Measurements from ENCODE around the gene RNPEPL1. TPM values are rescaled to one million over a fixed set of nuclear protein-coding genes. Genes with fewer than 3 reads are reported as not detected.

Gene RNPEPL1
- total and polyA plus RNA-seq, 2 experiments from 2014 or later, result 49.0 to 61.2 TPM

GRCh38 chr2:240576436-240577205, 8.3 kb downstream of the RNPEPL1 start:
- TF ChIP-seq CTCF (IDR thresholded peaks at IDR 0.05; ENCODE audit: low read depth, low read length), result no peak

GRCh38 chr2:240577281-240578109, 9.2 kb downstream of the RNPEPL1 start:
- H3K9me3 ChIP-seq (ENCODE audit: low read depth), result no peaks in the 10 kb centered on the region
- H3K4me1 ChIP-seq (ENCODE audit: low read depth), result no peaks in the 10 kb centered on the region
- H3K27ac ChIP-seq, result no peak overlapping the region
- no peak for TF ChIP-seq CTCF (IDR thresholded peaks at IDR 0.05; ENCODE audit: low read depth, low read length)
- peaks cover 3% of the 10 kb centered on the region for H3K36me3 ChIP-seq
- H3K27me3 ChIP-seq, result no peaks in the 10 kb centered on the region
- H3K4me3 ChIP-seq, result no peak overlapping the region
- no peak for DNase-seq (ENCODE audit: low read depth in 1 of 2, low spot score in 1 of 2)

More at GRCh38 chr2:240576436-240577205, 8.3 kb downstream of the RNPEPL1 start:
- Histone ChIP-seq H3K4me1 (ENCODE audit: low read depth) (no peaks in the 10 kb centered on the region), H3K4me3 (no peak overlapping the region), H3K36me3 (peaks cover 3% of the 10 kb centered on the region), H3K27me3 (no peaks in the 10 kb centered on the region), H3K27ac (no peak overlapping the region), H3K9me3 (ENCODE audit: low read depth) (no peaks in the 10 kb centered on the region)
- no peak for DNase-seq (ENCODE audit: low read depth in 1 of 2, low spot score in 1 of 2)

- H3K9me3 ChIP-seq (ENCODE audit: low read depth), result no peaks in the 10 kb centered on the region
- H3K36me3 ChIP-seq, result peaks cover 3% of the 10 kb centered on the region
- H3K4me1 ChIP-seq (ENCODE audit: low read depth), result no peaks in the 10 kb centered on the region
- DNase-seq (ENCODE audit: low read depth in 1 of 2, low spot score in 1 of 2), result no peak
- no peaks in the 10 kb centered on the region for H3K27me3 ChIP-seq
- no peak overlapping the region for H3K27ac ChIP-seq
- H3K4me3 ChIP-seq, result no peak overlapping the region
- no peak for TF ChIP-seq CTCF (IDR thresholded peaks at IDR 0.05; ENCODE audit: low read depth, low read length)
Measured at GRCh38 chr2:240578110-240578450, 9.8 kb downstream of the RNPEPL1 start.

- no peak for TF ChIP-seq CTCF (IDR thresholded peaks at IDR 0.05; ENCODE audit: low read depth, low read length)
- H3K9me3 ChIP-seq (ENCODE audit: low read depth), result no peaks in the 10 kb centered on the region
- no peak for DNase-seq (ENCODE audit: low read depth in 1 of 2, low spot score in 1 of 2)
- no peak overlapping the region for H3K27ac ChIP-seq
- no peak overlapping the region for H3K4me3 ChIP-seq
- H3K4me1 ChIP-seq (ENCODE audit: low read depth), result no peaks in the 10 kb centered on the region
- peaks cover 3% of the 10 kb centered on the region for H3K36me3 ChIP-seq
- no peaks in the 10 kb centered on the region for H3K27me3 ChIP-seq
Measured at GRCh38 chr2:240578488-240578887, 10.2 kb downstream of the RNPEPL1 start.

GRCh38 chr2:240579071-240579762, 10.9 kb downstream of the RNPEPL1 start:
- Histone ChIP-seq H3K4me3 (no peak overlapping the region), H3K27me3 (no peaks in the 10 kb centered on the region), H3K27ac (no peak overlapping the region), H3K9me3 (ENCODE audit: low read depth) (no peaks in the 10 kb centered on the region), H3K36me3 (peaks cover 3% of the 10 kb centered on the region), H3K4me1 (ENCODE audit: low read depth) (no peaks in the 10 kb centered on the region)
- no peak for DNase-seq (ENCODE audit: low read depth in 1 of 2, low spot score in 1 of 2)
- TF ChIP-seq CTCF (IDR thresholded peaks at IDR 0.05; ENCODE audit: low read depth, low read length), result no peak

Data from cardiac muscle cell (in vitro differentiated cells and primary cell).